Measurements from ENCODE around the gene SGCA.

Gene SGCA

GRCh38 chr17:50210240-50211225 lies 44.7 kb downstream of the SGCA start:
- peak; percentile 90 for DNase-seq

DNA sequence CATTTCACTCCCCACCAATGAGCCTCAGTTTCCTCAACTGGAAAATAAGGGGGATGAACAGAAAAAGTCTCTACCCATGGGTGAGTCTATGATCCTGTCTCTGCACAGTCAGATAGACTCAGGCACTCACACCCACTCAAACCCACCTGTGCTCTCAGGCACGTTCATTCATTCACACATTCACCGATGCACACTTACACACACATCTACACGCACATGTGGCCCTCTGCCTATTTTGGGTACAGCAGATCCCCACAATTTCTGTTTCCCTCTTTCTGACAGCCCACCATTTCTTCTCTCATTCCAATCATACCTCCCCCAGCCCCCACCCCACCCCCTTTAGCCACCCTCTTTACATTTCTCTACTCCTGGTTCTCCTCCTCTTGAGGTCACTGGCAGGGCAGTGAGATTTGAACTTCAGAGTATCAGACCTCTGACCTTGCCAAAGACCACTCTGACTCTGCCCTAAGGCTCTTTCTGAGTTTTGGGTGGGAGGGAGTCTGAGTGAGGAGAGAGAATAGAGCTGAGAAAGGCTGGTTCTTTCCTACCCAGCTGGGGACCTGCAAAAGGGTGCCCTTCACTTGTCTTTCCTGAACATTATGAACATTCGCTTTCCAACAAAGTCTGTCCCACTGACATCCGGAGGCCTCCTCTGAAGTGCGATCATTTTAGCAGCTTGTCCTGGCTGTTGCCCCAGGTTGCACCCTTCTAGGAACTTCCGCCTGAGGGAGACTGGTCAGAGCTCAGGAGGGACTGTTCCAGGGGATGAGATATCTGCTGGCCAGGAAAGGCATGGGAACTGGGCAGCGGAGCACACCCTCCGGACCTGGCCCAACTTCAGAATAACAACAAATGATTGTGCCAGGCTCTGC lies 45.7 kb downstream of the SGCA start:
- peak; percentile 48 for DNase-seq

DNA sequence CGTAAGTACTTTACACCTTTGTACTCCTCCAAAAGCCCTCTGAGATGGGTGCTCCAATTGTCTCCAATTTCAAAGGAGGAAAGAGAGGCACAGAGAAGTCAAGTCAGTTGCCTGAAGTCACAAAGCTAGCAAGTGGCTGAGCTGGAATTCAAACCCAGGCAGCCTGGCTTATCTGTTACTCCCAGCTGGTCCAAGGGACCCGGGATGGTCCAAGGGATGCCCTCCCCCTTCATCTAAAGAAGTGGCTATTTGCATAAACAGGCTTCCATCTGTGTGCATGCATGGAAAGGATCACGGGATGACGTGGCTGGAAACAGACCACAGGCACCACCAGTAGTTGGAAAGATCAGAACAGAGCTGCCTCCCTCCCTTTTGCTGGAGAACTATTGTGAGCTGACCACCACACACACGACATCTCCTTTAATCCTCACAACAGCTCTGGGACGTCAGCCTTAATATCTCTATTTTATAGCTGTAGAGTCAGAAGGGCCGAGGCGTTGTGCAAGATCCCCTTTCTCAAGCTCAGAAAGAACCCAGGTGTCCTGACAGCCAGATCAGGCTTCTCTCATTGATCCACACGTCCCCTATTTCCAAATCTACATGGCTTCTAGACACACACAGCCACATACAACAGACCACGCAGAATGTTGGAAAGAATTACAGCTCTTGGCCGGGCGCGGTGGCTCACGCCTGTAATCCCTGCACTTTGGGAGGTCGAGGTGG lies 46.5 kb downstream of the SGCA start:
- peak; percentile 73 for DNase-seq

DNA sequence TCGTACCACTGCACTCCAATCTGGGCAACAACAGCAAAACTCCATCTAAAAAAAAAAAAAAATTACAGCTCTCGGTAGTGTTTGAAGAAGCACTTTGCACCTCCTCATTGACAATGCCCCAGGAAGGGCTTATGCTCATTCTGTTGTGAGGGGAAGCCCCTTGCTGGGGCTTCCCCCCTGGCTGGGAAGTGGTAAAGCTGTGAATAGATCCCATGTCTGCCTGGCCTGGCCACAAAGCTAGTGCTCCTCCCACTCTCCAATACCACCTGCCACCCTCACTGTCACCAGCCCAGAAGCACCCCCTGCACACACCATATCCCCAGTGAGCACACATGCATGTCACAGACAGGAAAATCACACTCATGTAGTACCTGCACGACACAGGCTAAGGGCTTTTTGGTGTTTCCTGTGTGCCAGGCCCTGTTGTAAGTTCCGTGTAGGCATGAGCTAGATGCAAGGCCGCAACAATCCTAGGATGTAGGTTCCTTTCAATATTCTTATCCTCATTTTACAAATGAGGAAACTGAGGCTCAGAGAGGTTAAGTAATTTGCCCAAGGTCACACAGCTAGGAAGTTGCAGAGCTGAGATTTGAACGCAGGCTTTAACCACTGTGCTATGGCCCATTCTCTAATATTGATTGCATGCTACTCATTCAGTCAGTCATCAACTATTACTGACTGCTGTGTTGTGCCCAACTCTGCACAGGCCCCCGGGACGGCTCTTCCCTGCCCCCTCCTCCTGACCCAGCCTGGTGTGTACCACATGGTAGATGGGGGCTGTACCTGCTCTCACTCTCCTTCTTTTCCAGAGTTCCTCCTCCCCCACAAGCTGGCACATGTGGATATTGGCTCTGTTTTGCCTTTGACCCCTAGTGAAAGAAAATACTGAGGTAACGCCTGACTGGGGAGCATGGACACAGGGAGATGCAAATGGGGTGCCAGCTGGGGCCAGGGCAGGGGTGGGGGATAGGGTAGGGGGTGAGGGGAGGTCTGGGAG lies 47.5 kb downstream of the SGCA start:
- peak; percentile 41 for DNase-seq

DNA sequence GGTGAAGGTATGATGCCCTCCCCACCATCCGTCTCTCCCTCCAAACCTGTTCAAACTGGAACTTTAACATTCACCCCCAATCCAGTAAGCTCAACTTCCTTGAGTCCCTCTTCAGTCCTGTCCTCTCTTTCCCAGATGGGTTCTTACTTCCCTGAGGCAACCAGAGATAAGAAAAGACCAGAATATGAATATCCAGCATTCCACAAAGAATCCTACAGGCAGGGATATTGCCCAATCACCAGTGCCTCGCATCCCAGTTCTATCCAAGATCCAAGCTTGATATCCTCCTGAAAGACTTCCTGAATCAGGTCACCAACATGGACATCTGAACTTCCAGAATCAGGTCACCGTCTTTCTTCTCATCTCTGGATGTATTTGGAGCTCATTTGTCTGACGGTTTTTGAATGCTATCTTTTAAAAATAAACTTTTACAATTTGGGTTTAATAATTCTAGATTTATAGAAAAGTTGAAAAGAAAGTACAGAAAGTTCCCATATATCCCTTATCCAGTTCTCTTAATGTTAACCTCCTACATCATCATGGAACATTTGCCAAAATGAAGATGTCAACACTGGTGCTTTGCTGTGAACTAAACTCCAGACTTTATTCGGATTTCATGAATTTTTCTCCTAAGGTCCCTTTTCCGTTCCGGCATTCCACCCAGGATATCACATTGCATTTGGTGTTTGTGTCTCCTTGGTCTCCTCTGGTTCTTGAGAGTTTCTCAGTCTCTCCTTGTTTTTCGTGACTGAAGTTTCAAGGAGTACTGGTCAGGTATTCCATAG lies 49.4 kb downstream of the SGCA start:
- DNase-seq: no peak

DNA sequence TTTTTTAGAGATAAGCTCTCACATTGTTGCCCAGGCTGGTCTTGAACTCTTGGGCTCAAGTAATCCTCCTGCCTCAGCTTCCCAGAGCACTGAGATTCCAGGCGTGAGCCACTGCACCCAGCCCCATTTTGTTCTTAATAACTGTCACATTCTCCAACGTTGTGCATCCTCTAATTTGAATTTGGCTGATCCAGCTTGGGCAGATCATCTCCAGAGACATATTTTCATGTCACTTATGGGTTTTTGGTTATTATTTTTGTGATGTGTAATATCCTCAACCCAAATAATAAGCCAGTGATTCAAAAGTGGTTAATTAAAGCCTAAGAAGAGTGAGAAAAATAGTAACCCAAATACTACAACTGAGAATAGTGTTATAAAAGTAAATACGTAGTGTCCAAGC lies 51.8 kb downstream of the SGCA start:
- no peak for DNase-seq

- no peak for DNase-seq
Measured at GRCh38 chr17:50218071-50218759, 52.4 kb downstream of the SGCA start.

DNA sequence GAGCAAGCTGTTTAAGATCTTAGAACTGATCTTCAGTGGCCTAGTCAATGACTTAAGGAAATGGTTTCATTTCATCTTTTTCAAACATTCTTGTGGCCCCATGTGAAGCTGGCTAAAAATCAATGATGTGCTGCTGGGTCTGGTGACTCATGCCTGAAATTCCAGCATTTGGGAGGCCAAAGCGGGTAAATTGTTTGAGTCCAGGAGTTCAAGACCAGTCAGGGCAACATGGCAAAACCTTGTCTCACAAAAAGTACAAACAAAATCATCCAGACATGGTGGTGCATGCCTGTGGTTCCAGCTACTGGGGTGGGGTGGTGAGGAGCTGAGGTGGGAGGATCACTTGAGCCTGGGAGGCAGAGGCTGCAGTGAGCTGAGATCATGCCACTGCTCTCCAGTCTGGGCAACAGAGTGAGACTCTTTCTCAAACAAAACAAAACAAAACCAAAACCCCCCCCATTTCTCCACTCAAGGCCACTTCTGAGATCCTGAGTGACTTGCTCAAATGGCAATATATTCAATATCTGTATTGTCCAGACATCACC lies 53.0 kb downstream of the SGCA start:
- DNase-seq: peak; percentile 52

- DNase-seq: peak; percentile 78
Measured at GRCh38 chr17:50219342-50219741, 53.5 kb downstream of the SGCA start.

- DNase-seq: peak; percentile 44
Measured at GRCh38 chr17:50219939-50220465, 54.2 kb downstream of the SGCA start.

- peak; percentile 29 for DNase-seq
Measured at GRCh38 chr17:50220811-50221210, 55.0 kb downstream of the SGCA start.

DNA sequence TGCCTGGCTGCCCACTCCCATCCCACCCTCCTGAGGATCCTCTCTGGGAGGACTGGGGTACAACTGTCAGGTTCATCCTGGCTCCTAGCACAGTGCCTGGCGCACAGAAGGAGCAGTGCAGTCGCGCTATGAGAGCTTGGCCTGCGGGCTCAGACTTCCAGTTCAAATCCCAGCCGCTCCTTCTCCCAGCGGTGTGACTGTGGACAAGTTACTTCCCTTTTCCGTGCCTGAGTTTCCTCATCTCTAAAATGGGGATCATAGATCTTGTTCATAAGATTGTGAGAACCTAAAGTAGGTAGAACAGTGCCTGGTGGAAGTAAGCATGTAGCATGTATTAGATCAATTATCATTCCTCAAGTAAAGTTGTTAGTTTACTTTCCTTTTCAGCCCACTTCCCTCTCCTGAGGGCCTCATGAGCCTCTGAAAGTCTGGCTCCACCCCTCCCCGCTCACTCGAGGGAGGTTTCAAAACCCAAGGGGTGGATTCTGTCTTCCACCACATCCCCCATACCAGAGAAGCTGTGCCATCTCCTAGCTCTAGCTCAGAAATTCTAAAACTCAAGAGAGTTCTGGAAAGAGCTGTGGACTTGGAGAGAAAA lies 55.6 kb downstream of the SGCA start:
- peak; percentile 31 for DNase-seq

GRCh38 chr17:50221864-50222545 lies 56.2 kb downstream of the SGCA start:
- peak; percentile 67 for DNase-seq

- no peak for DNase-seq
Measured at GRCh38 chr17:50222922-50223321, 57.1 kb downstream of the SGCA start.

Measured in right hindlimb (tissue), 1 donor.